HepG2 (cell line): ENCODE measurements around the gene VPREB3. TPM values are rescaled to one million over a fixed set of nuclear protein-coding genes. Genes with fewer than 3 reads are reported as not detected.

Experiments
- ARNT2 ChIP-seq: sonication (generic); formaldehyde crosslinking; IDR thresholded peaks from 2 replicates; pipeline ENCODE4 v1.8.0; 2022; ENCODE audit warnings: mild to moderate bottlenecking, low read depth, missing genetic modification reagents, moderate library complexity
- GATAD2A ChIP-seq: IDR thresholded peaks from 2 replicates; pipeline ENCODE4 v1.6.1; 2016
- HDAC6 ChIP-seq: fragments of 200-600 bp; sonication (generic); IDR thresholded peaks from 2 replicates; pipeline ENCODE4 v1.7.0; 2017; ENCODE audit warnings: mild to moderate bottlenecking, antibody characterized with exemption, low read length, low read depth
- HOXA5 ChIP-seq: sonication (generic); formaldehyde crosslinking; IDR thresholded peaks from 2 replicates; pipeline ENCODE4 v1.4.0; 2020; ENCODE audit warnings: missing genetic modification reagents
- NFYC ChIP-seq: IDR thresholded peaks from 2 replicates; pipeline ENCODE4 v1.6.1; 2016; ENCODE audit warnings: missing genetic modification reagents, missing compliant biosample characterization
- PAF1 ChIP-seq: IDR thresholded peaks from 2 replicates; pipeline ENCODE4 v1.6.1; 2016; ENCODE audit warnings: missing genetic modification reagents, missing compliant biosample characterization
- RBM39 ChIP-seq: fragments of 200-400 bp; formaldehyde crosslinking; IDR thresholded peaks from one replicate; pipeline ENCODE4 v1.6.1; 2018; ENCODE audit warnings: antibody characterized with exemption, mild to moderate bottlenecking, low read depth, low read length; ENCODE audit not compliant: poor library complexity, severe bottlenecking
- SRSF9 ChIP-seq: fragments of 200-400 bp; formaldehyde crosslinking; IDR thresholded peaks from 2 replicates; pipeline ENCODE4 v1.6.1; 2018; ENCODE audit warnings: borderline replicate concordance, mild to moderate bottlenecking, low read depth, low read length; ENCODE audit not compliant: insufficient read depth, poor library complexity, severe bottlenecking
- YY1 ChIP-seq: IDR thresholded peaks from 2 replicates; pipeline ENCODE4 v1.6.1; 2011; ENCODE audit warnings: low read length, low read depth, moderate library complexity, mild to moderate bottlenecking; ENCODE audit not compliant: insufficient read depth, insufficient replicate concordance
- ZNF136 ChIP-seq: sonication (generic); formaldehyde crosslinking; IDR thresholded peaks from 2 replicates; pipeline ENCODE4 v1.8.1; 2022; ENCODE audit warnings: low read depth, mild to moderate bottlenecking, moderate library complexity, missing genetic modification reagents
- ZNF776 ChIP-seq: sonication (generic); formaldehyde crosslinking; IDR thresholded peaks from 2 replicates; pipeline ENCODE4 v1.4.0; 2020; ENCODE audit warnings: mild to moderate bottlenecking, missing genetic modification reagents
- polyA plus RNA-seq, 8 experiments: library from polyadenylated mRNA; depleted of rRNA in 3 of 8; stranded (reverse) in 7 of 8; unstranded in 1 of 8; fragments of >200 nt; fragmentation: Illumina TruSeq in 4 of 8; extraction: Trizol in 4 of 8; gene quantifications; 2 replicates each; pipeline versions ENCODE4 v1.2.1 to v1.2.3, GENCODE V29; 2011 to 2016; ENCODE audit warnings: low read depth in 4 of 8, missing spikeins in 1 of 8, mixed read lengths in 1 of 8; ENCODE audit not compliant: insufficient read depth in 1 of 8
- total RNA-seq, 5 experiments: library from RNA; depleted of rRNA; stranded (reverse); fragments of >200 nt; fragmentation: Illumina TruSeq; extraction: Trizol; gene quantifications; 2 replicates each; pipeline ENCODE4 v1.2.3, GENCODE V29; 2016; ENCODE audit warnings: low read depth in 1 of 5
- TF ChIP-seq, protein P1 (sequence below): sonication (generic); formaldehyde crosslinking; IDR thresholded peaks from 2 replicates; pipeline ENCODE4 v1.5.0; 2020; ENCODE audit warnings: missing genetic modification reagents
- TF ChIP-seq, protein P2 (sequence below): sonication (generic); formaldehyde crosslinking; IDR thresholded peaks from 2 replicates; pipeline ENCODE4 v1.5.0; 2020; ENCODE audit warnings: mild to moderate bottlenecking, missing genetic modification reagents
- TF ChIP-seq, protein P3 (sequence below): sonication (generic); formaldehyde crosslinking; IDR thresholded peaks from 2 replicates; pipeline ENCODE4 v1.8.1; 2023; ENCODE audit warnings: mild to moderate bottlenecking, missing genetic modification reagents
- TF ChIP-seq, protein P4 (sequence below): sonication (generic); formaldehyde crosslinking; IDR thresholded peaks from 2 replicates; pipeline ENCODE4 v1.5.0; 2020; ENCODE audit warnings: missing genetic modification reagents
- TF ChIP-seq, protein P5 (sequence below): sonication (generic); formaldehyde crosslinking; IDR thresholded peaks from 2 replicates; pipeline ENCODE4 v1.5.1; 2020; ENCODE audit warnings: mild to moderate bottlenecking, missing genetic modification reagents, borderline replicate concordance

The VPREB3 gene
- total and polyA plus RNA-seq, 2 of the 13 experiments (the other 11 are each of a cell fraction or from before 2014, with no cell fraction given): 0.22 TPM; not detected in 1

DNA sequence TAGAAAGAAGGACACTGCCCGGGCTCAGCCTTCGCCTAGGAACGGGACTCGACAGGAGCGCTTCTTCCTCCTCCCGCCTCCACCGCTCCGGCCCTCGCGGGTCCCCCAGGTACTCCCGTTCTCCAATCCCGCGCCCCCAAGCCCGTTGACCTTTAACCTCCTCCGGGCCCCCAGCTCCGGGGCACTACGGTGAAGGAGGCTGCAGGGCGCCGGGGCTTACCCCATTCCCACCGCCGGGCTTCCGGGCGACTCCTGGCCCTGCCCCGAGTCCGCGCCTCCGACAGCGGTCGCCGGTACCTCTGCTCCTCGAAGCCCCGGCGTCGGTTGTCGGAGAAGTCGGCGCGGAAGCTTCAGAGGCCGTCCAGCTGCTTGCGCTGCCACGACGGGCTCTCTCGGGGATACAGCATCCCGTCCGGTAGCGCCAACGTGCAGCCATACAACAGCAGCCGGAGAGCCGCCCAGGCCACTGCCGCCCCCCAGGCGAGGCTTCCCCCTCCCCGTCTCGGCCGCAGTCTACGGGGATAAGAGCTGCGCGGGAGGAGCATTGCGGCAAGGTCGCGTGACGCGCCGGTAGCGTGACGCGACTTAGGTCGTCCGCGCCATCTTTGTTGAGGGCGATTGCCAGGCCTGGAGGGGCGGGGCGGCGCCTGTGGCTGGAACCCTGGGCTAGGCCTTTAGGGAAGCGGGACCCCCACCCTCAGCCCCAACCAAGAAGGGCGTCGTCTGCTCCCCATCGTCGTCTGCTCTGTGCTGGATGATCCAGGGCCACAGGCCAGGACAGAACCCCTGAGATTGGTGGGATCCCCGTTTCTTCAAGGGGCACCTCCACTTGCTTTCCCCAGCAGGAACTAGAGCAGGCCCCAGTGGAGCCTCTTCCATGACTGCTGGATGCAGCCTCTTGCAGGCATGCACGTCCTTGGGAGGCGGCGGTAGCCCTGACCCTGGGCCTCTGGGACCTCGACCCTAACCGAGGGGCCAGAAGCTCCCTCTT, 37.1 kb downstream of the VPREB3 start (continued):
- TF ChIP-seq, protein P1, sequence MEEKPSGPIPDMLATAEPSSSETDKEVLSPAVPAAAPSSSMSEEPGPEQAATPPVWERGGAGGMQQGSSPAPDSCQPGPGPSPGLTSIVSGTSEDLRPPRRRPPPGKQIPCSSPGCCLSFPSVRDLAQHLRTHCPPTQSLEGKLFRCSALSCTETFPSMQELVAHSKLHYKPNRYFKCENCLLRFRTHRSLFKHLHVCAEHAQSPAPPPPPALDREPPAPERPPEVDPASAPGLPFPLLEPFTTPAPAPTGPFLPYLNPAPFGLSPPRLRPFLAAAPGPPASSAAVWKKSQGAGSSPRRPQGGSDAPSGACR (CRISPR knock-in tag): peak; percentile 64; the same call in 1 of the 2 replicates
- TF ChIP-seq, protein P2, sequence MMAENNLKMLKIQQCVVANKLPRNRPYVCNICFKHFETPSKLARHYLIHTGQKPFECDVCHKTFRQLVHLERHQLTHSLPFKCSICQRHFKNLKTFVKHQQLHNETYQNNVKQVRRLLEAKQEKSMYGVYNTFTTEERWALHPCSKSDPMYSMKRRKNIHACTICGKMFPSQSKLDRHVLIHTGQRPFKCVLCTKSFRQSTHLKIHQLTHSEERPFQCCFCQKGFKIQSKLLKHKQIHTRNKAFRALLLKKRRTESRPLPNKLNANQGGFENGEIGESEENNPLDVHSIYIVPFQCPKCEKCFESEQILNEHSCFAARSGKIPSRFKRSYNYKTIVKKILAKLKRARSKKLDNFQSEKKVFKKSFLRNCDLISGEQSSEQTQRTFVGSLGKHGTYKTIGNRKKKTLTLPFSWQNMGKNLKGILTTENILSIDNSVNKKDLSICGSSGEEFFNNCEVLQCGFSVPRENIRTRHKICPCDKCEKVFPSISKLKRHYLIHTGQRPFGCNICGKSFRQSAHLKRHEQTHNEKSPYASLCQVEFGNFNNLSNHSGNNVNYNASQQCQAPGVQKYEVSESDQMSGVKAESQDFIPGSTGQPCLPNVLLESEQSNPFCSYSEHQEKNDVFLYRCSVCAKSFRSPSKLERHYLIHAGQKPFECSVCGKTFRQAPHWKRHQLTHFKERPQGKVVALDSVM: no peak
- TF ChIP-seq, protein P3, sequence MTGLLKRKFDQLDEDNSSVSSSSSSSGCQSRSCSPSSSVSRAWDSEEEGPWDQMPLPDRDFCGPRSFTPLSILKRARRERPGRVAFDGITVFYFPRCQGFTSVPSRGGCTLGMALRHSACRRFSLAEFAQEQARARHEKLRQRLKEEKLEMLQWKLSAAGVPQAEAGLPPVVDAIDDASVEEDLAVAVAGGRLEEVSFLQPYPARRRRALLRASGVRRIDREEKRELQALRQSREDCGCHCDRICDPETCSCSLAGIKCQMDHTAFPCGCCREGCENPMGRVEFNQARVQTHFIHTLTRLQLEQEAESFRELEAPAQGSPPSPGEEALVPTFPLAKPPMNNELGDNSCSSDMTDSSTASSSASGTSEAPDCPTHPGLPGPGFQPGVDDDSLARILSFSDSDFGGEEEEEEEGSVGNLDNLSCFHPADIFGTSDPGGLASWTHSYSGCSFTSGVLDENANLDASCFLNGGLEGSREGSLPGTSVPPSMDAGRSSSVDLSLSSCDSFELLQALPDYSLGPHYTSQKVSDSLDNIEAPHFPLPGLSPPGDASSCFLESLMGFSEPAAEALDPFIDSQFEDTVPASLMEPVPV (CRISPR knock-in tag): peak; percentile 90; the same call in 1 of the 2 replicates
- TF ChIP-seq HOXA5 (peak; percentile 85; the same call in 1 of the 2 replicates), YY1 (peak; percentile 99), RBM39 (peak; percentile 48), GATAD2A (CRISPR knock-in tag) (peak; percentile 60), PAF1 (no peak), SRSF9 (no peak), NFYC (CRISPR knock-in tag) (no peak), ARNT2 (peak; percentile 80; the same call in 1 of the 2 replicates), ZNF776 (CRISPR knock-in tag) (peak; percentile 60; the same call in 1 of the 2 replicates), HDAC6 (no peak), ZNF136 (0 out of 2 replicates have a peak, but pooled peaks have one; percentile 86)
- TF ChIP-seq, protein P4, sequence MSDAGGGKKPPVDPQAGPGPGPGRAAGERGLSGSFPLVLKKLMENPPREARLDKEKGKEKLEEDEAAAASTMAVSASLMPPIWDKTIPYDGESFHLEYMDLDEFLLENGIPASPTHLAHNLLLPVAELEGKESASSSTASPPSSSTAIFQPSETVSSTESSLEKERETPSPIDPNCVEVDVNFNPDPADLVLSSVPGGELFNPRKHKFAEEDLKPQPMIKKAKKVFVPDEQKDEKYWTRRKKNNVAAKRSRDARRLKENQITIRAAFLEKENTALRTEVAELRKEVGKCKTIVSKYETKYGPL (CRISPR knock-in tag): 0 out of 2 replicates have a peak, but pooled peaks have one; percentile 34
- TF ChIP-seq, protein P5, sequence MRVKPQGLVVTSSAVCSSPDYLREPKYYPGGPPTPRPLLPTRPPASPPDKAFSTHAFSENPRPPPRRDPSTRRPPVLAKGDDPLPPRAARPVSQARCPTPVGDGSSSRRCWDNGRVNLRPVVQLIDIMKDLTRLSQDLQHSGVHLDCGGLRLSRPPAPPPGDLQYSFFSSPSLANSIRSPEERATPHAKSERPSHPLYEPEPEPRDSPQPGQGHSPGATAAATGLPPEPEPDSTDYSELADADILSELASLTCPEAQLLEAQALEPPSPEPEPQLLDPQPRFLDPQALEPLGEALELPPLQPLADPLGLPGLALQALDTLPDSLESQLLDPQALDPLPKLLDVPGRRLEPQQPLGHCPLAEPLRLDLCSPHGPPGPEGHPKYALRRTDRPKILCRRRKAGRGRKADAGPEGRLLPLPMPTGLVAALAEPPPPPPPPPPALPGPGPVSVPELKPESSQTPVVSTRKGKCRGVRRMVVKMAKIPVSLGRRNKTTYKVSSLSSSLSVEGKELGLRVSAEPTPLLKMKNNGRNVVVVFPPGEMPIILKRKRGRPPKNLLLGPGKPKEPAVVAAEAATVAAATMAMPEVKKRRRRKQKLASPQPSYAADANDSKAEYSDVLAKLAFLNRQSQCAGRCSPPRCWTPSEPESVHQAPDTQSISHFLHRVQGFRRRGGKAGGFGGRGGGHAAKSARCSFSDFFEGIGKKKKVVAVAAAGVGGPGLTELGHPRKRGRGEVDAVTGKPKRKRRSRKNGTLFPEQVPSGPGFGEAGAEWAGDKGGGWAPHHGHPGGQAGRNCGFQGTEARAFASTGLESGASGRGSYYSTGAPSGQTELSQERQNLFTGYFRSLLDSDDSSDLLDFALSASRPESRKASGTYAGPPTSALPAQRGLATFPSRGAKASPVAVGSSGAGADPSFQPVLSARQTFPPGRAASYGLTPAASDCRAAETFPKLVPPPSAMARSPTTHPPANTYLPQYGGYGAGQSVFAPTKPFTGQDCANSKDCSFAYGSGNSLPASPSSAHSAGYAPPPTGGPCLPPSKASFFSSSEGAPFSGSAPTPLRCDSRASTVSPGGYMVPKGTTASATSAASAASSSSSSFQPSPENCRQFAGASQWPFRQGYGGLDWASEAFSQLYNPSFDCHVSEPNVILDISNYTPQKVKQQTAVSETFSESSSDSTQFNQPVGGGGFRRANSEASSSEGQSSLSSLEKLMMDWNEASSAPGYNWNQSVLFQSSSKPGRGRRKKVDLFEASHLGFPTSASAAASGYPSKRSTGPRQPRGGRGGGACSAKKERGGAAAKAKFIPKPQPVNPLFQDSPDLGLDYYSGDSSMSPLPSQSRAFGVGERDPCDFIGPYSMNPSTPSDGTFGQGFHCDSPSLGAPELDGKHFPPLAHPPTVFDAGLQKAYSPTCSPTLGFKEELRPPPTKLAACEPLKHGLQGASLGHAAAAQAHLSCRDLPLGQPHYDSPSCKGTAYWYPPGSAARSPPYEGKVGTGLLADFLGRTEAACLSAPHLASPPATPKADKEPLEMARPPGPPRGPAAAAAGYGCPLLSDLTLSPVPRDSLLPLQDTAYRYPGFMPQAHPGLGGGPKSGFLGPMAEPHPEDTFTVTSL (CRISPR knock-in tag): peak; percentile 17; the same call in 1 of the 2 replicates
